Activated T-helper 9 cell treated with anti-CD3 and anti-CD28 coated beads, Interleukin-2, amount 50 U/mL, for 16 hours (primary cell): ENCODE results near the gene FAM168A.
"Not testable (repeated sequence)": the region's sequence is repeated elsewhere in the genome, so short reads cannot be mapped to it uniquely, and the experiment has no call there.

Experiments
- DNase-seq: peaks from one replicate; pipeline ENCODE4 v3.0.0-alpha.2; 2020; ENCODE audit warnings: low read depth

FAM168A gene

DNA sequence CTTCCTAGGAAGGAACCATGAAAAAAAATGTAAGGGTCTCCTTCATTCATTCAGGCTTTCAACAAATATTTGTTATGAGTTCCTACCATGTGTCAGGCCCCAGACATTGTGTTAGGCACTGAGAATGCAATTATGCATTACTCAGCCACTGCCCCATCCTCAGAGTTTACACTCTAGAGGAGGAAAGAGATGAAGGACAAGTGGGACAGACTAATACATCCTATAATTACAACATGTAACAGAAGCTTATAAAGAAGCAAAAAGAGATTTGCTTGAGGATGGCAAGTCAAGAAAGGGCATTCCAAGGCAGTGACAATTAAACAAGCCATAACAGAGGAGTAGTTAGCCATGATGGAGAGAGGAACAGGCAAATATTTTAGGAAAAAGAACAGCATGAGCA lies 78.6 kb downstream of the FAM168A start:
- DNase-seq: no peak

- DNase-seq: no peak
Measured at GRCh38 chr11:73518195-73518594, 79.7 kb downstream of the FAM168A start.

DNA sequence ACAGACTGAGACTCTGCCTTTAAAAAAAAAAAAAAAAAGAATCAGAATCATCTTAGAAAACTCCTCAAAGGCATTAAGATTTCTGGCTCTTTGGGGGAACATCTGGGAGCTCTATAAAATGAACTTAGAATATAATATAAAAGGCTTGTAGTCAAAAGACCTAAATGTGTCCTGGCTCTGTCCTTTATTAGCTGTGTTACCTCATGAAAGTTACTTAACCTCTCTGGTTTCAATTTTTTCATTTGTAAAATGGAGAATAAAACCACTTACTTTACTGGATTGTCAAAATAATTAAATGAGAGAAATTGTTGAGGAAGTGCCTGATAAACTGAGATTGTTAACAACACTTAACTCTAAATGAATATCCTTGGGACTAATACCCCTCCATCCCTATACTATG lies 81.8 kb downstream of the FAM168A start:
- no peak for DNase-seq

GRCh38 chr11:73513707-73514106 lies 84.2 kb downstream of the FAM168A start:
- no peak for DNase-seq

- no peak for DNase-seq
Measured at GRCh38 chr11:73510877-73511276, 87.0 kb downstream of the FAM168A start.

DNA sequence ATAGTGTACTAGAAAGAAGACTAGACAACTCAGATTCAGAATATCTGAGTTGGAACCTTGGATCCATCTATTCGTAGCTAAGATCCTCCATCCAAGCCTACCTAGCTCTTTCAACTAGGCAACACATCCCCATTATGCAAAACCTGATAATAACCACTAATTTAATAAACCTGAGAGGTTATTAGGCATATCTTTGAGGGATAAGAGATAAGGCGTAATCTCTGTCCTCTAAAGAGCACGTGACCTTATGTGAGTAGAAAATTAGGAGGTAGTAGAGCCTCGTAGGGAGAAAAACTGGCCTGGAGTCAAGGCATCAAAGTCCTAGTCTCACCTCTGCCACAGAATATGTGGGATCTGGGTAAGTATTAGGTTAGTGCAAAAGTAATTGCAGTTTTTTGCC lies 87.8 kb downstream of the FAM168A start:
- no peak for DNase-seq

DNA sequence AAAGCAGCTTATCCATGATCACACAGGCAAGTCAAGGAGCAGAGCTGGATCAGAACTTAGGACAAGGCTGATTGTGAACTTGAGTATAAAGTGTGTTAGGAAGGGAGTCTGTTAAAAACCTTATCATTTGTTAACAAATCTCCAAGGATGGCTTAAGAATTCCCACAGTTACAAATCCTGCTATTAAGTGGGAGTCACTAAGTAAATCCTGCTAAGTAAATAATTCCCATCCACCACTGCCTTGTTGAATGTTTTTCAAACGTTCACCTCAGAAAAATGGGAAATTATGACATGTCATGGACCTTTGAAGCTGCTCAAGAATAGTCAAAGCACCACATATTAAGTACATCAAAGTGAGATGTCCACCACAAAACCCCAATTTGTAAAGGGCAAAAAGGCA lies 88.7 kb downstream of the FAM168A start:
- no peak for DNase-seq

GRCh38 chr11:73508243-73509176 lies 89.4 kb downstream of the FAM168A start:
- no peak for DNase-seq

GRCh38 chr11:73507086-73507485 lies 90.8 kb downstream of the FAM168A start:
- no peak for DNase-seq

DNA sequence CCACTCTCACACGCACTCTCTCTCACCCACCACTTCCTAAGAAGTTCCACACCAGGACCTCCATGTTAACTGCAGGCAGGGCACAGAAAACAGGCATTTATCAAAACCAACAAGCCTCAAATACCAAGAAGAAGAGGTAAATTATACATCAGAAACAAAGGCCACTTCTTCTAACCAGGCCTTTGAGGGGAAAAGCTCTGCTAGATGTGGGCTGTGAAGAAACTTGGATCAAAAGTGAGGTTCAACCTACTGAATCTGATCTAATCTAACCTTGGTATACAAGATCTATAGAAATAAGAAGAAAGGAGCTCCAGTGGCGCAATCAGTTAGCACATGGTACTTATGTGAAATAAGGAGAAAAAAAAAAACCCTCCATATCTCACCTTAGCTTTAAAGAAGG lies 91.9 kb downstream of the FAM168A start:
- DNase-seq: no peak

DNA sequence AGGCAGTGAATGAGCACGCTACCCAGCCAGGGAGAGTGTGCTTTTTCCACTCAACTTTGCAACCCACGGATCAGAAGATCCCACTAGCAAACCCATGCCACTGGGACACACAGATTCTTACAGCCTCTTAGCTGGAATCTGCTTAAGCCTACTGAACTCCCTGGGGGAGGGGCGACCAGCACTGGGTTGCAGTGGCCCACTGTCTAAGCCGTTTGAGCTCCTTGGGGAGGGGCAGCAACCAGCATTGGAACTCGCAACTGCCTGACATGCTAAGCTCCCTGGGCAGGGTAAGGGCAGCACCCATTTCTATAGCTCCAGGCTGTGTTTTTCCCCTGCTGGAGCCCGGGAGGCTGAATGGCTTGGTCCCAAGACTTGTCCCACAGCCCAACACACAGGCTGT lies 99.6 kb downstream of the FAM168A start:
- DNase-seq: no peak

DNA sequence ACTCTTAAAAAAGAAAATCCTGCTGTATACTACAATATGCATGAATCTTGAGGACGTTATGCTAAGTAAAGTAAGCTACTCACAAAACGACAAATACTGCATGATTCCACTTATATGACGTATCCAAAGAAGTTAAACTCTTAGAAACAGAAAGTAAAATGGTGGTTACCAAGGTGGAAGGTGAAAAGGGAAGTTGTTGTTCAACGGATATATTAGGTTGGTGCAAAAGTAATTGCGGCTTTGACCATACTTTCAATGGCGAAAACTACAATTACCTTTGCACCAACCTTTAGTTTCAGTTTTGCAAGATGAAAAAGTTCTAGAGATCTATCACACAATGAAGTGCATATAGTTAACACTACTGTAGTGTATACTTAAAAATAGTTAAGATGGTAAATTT lies 101.8 kb downstream of the FAM168A start:
- DNase-seq: no peak

GRCh38 chr11:73495731-73496130 lies 102.2 kb downstream of the FAM168A start:
- DNase-seq: no peak

DNA sequence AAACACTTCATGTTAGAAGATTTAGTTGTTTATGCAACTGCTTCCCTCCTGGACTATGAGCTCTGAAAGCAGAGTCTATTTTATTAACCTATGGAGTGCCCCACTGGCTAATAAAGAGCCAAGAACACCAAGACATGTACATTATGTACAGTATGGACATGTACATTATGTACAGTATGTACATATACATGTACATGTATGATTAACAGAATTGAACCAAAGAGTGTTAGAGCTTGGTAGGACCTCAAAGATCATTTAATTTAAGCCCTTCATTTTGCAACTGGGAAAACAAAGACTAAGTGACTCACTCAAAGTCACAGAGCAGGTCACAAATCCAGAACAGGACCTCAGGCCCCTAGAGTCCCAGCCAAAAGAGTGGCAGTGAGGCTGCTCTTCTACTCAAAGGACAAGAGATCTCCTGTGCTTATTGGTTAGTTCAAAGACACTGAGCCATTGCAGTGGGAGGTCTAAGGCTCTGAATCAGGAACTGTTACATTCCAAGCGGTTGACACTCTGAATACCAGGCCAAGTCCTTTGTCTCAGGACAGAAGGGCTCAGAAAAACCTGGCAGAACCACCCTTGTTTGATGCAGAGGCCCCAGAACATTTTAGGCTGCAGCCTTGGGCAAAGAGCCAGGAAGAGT lies 103.8 kb downstream of the FAM168A start:
- DNase-seq: no peak

DNA sequence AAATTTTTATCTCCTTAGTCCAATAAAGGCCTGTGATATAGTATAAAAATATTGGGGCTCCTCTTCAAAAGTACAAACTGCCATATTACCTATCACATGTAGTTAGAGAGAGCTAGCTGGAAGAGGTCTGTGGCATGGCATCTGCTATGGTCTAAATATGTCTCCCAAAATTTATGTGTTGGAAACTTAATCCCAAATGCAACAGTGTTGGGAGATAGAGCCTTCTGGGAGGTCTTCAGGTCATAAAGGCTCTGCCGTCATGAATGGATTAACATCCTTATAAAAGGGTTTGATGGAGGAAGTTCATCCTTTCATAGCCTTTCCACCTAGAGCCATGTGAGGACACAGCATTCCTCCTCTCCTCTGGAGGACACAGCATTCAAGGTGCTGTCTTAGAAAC lies 116.3 kb downstream of the FAM168A start:
- no peak for DNase-seq

DNA sequence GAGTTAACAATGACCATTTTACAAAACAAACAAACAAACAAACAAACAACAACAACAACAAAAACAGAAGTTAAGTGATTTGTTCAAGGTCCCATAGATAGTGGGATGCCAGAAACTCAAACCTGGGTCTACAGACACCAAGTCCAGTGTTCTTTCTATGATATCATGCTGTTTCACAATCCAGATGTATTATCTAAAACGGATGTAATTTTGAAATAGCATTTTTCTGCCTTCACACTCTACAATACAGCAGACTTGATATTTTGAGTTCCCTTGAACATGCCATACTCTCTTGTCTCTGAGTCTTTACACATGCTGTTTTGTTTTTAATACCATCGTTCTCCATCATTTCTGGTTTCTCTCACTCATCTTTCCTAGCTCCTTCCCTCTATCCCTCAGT lies 117.2 kb downstream of the FAM168A start:
- DNase-seq: no peak

GRCh38 chr11:73478737-73479347 lies 119.1 kb downstream of the FAM168A start:
- DNase-seq: no peak

GRCh38 chr11:73477518-73477917 lies 120.4 kb downstream of the FAM168A start:
- no peak for DNase-seq

- no peak for DNase-seq
Measured at GRCh38 chr11:73475549-73476095, 122.3 kb downstream of the FAM168A start.

- no peak for DNase-seq
Measured at GRCh38 chr11:73473252-73473651, 124.7 kb downstream of the FAM168A start.

GRCh38 chr11:73470036-73470612 lies 127.8 kb downstream of the FAM168A start:
- not testable (repeated sequence) for DNase-seq

DNA sequence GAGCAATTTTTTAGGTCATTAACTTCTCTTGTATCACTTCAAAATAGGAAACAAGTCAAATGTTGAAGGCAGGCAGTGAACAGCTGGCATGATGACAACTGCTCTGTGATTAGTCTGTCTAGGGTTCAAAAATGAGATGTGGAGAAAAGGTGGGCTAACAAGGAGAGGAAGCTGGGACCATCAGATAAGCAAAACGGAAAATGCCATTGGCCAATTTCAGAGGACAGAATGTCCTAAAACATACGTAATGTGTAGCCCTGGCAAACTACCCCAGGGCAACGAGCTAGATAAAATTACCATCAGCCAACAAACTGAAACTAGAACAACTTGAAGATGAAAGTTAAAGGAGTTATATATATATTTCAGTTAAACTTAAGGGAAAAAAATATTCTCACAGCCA lies 128.5 kb downstream of the FAM168A start:
- no peak for DNase-seq
